IPS-NIHi7 (cell line): Measurements from ENCODE around the gene C10orf95.

Source experiments
- DNase-seq: peaks from one replicate; pipeline ENCODE4 v3.0.0; 2012; ENCODE audit warnings: mixed read lengths; ENCODE audit errors: extremely low spot score

C10orf95 gene

GRCh38 chr10:102416695-102417094, 34.6 kb downstream of the C10orf95 start:
- DNase-seq = no peak

GRCh38 chr10:102416283-102416682, 35.1 kb downstream of the C10orf95 start:
- no peak for DNase-seq

GRCh38 chr10:102414749-102415148, 36.6 kb downstream of the C10orf95 start:
- DNase-seq = no peak

GRCh38 chr10:102413806-102414561, 37.4 kb downstream of the C10orf95 start:
- no peak for DNase-seq

GRCh38 chr10:102413053-102413705, 38.2 kb downstream of the C10orf95 start:
- DNase-seq = peak; percentile 70

GRCh38 chr10:102412293-102412692, 39.0 kb downstream of the C10orf95 start:
- no peak for DNase-seq

- DNase-seq = no peak
Observed at GRCh38 chr10:102411341-102412255, 39.7 kb downstream of the C10orf95 start.

GRCh38 chr10:102410429-102411073, 40.8 kb downstream of the C10orf95 start:
- peak; percentile 54 for DNase-seq

GRCh38 chr10:102409604-102410428, 41.5 kb downstream of the C10orf95 start:
- peak; percentile 41 for DNase-seq

GRCh38 chr10:102408728-102409603, 42.4 kb downstream of the C10orf95 start:
- DNase-seq = peak; percentile 50

- no peak for DNase-seq
Observed at GRCh38 chr10:102408131-102408727, 43.1 kb downstream of the C10orf95 start.

- no peak for DNase-seq
Observed at GRCh38 chr10:102407425-102408130, 43.8 kb downstream of the C10orf95 start.

- no peak for DNase-seq
Observed at GRCh38 chr10:102406815-102407214, 44.5 kb downstream of the C10orf95 start.

GRCh38 chr10:102405632-102406031, 45.7 kb downstream of the C10orf95 start:
- DNase-seq = no peak

GRCh38 chr10:102405108-102405571, 46.2 kb downstream of the C10orf95 start:
- no peak for DNase-seq

GRCh38 chr10:102404361-102405107, 46.8 kb downstream of the C10orf95 start:
- no peak for DNase-seq

- DNase-seq = no peak
Observed at GRCh38 chr10:102403115-102403514, 48.2 kb downstream of the C10orf95 start.

GRCh38 chr10:102402512-102402896, 48.8 kb downstream of the C10orf95 start:
- no peak for DNase-seq
